ENCODE data around the gene TMEM50B.
"Not testable (repeated sequence)": the region's sequence is repeated elsewhere in the genome, so short reads cannot be mapped to it uniquely, and the experiment has no call there.

Gene TMEM50B

GRCh38 chr21:33478182-33478581, 1.6 kb downstream of the TMEM50B start:
- DNase-seq (ENCODE audit: low read depth) = no peak

GRCh38 chr21:33477066-33477465, 2.7 kb downstream of the TMEM50B start:
- DNase-seq (ENCODE audit: low read depth) = no peak

- DNase-seq (ENCODE audit: low read depth) = no peak
These were observed 6.4 kb downstream of the TMEM50B start for GRCh38 chr21:33473344-33473743.

DNA sequence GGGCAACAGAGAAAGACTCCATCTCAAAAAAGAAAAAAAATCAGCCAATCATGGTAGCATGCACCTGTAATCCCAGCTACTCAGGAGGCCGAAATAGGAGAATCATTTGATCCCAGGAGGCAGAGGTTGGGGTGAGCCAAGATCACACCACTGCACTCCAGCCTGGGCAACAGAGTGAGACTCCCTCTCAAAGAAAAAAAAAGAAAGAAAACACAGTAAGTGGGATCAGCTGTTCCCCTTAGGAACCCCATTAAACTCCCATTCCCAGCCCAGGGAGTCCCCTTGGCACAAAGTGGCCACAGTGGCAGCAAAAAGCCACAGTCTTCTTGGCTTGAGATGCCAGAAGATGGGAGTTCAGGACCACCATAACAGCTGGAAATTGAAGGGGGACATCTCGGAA, 9.1 kb downstream of the TMEM50B start:
- DNase-seq (ENCODE audit: low read depth) = no peak

DNA sequence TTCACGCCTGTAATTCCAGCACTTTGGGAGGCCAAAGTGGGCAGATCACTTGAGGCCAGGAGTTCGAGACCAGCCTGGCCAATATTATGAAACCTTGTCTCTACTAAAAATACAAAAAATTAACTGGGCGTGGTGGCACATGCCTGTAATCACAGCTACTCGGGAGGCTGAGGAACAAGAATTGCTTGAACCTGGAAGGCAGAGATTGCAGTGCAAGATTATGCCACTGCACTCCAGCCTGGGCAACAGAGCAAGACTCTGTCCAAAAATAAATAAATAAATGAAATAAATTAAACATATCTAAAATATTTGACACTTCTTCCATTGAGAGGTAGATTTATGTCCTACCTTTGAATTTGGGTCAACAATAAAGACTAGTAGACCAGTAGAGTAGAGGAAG, 10.6 kb downstream of the TMEM50B start:
- not testable (repeated sequence) for DNase-seq (ENCODE audit: low read depth)

DNA sequence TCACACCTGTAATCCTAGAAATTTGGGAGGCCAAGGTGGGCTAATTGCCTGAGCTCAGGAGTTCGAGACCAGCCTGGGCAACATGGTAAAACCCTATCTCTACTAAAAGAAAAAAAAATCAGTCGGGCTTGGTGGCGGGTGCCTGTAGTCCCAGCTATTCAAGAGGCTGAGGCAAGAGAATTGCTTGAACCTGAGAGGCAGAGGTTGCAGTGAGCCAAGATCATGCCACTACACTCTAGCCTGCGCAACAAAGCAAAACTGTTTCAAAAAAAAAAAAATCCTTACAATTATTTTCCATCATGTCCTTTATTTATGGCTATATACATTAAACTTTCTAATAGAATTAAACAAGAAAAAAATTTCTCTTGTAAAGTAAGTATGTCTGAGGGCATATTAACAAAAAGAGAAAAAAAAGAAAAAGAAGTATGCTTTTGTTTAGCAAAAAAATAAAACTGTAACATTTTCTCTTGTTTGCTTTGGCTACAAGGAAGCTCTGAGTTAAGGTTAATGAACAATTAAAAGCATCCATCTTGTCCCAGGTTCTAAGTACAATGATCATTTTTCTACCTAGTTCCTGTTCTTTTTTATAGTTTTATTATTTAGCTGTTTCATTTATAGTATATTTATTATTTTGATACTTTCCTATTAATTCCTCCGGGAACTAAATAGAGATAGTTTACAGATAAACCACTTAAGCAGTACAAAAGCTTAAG, 18.1 kb downstream of the TMEM50B start:
- DNase-seq (ENCODE audit: low read depth) = no peak

DNA sequence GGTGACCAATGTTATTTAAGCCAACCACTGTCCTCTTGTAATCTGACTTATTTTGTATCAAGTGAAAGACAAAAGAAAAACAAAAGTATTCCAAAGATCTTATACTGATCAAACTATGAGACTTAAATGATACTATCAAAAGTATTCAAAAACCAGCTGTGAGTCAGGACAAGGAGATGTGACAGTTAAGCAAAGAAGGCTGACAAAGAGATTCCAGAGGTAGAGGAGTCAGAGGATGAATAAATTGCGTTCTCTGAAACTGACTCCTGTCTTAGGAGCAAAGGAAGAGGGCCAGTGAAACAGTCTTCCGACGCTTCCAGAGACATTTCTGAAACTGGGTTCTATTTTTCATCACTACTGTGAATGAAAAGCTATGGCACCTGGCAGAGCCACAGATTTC, 20.9 kb downstream of the TMEM50B start:
- no peak for DNase-seq (ENCODE audit: low read depth)

- no peak for DNase-seq (ENCODE audit: low read depth)
These were observed 23.9 kb downstream of the TMEM50B start for GRCh38 chr21:33455686-33456446.

GRCh38 chr21:33452362-33452761, 27.4 kb downstream of the TMEM50B start:
- no peak for DNase-seq (ENCODE audit: low read depth)

GRCh38 chr21:33451634-33452071, 28.1 kb downstream of the TMEM50B start:
- DNase-seq (ENCODE audit: low read depth) = no peak

- no peak for DNase-seq (ENCODE audit: low read depth)
These were observed 30.2 kb downstream of the TMEM50B start for GRCh38 chr21:33449616-33450015.

DNA sequence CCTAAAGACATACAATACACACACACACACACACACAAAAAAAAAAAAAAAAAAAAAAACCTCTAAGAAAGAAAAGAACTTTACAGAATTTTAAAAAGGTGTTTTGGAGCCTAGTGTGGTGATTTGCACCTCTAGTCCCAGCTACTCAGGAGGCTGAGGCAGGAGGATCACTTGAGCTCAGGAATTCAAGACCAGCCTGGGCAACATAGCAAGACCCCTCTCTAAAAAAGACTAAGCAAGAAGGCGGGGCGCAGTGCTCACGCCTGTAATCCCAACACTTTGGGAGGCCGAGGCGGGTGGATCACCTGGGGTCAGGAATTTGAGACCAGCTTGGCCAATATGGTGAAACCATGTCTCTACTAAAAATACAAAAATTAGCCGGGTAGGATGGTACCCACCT, 33.2 kb downstream of the TMEM50B start:
- not testable (repeated sequence) for DNase-seq (ENCODE audit: low read depth)

GRCh38 chr21:33444499-33444898, 35.3 kb downstream of the TMEM50B start:
- DNase-seq (ENCODE audit: low read depth) = no peak

GRCh38 chr21:33443194-33443593, 36.6 kb downstream of the TMEM50B start:
- DNase-seq (ENCODE audit: low read depth) = no peak

- DNase-seq (ENCODE audit: low read depth) = no peak
These were observed 38.0 kb downstream of the TMEM50B start for GRCh38 chr21:33441489-33442477.

DNA sequence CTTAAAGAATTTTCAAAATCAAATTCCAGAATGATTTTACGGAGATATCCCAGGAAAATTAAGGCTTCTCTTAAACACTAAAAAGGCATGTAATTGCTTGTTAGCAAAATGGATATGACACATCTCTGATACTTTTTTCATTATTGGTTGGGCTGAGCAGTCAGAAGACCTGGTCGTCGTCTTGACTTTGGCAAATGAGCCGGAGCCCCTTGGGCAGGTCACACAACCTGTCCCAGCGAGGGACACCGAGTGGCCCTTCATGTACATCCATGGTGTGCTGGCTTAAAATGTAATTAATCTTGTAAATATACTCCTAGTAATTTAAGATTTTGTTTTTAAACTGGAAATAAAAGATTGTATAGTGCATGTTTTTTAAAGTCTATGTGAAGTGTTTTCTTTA, 42.6 kb downstream of the TMEM50B start:
- DNase-seq (ENCODE audit: low read depth) = no peak

- DNase-seq (ENCODE audit: low read depth) = peak; percentile 81
These were observed 44.9 kb downstream of the TMEM50B start for GRCh38 chr21:33434770-33435360.

DNA sequence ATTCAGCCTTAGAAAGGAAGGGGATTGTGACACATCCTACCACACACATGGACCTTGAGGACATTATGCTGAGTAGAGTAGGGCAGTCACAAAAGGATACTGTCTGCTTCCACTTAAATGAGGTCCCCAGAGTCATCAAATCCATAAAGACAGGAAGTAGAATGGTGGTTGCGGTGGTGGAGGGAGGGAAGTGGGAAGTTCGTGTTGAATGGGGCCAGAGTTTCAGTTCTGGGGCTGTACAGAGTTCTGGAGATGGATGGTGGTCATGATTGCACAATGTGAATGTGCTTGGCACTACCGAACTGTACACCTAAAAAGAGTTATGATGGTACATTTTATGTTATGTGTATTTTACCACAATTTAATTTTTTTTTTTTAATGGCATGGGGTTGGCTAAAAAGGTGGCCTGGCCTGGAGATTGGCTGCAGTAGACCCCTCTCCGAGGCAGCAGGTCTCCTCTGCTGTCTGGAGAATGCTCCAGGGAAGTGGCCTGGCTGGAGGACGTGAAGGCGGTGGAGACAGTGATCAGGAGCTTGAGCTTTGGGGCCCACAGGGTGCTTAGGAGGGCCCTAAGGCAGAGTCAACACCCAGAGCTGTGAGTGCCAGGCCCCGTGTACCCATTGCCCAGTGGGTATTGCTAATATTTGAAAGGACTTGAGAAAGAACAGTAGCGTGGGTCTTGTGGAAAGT, 46.2 kb downstream of the TMEM50B start:
- DNase-seq (ENCODE audit: low read depth) = no peak

DNA sequence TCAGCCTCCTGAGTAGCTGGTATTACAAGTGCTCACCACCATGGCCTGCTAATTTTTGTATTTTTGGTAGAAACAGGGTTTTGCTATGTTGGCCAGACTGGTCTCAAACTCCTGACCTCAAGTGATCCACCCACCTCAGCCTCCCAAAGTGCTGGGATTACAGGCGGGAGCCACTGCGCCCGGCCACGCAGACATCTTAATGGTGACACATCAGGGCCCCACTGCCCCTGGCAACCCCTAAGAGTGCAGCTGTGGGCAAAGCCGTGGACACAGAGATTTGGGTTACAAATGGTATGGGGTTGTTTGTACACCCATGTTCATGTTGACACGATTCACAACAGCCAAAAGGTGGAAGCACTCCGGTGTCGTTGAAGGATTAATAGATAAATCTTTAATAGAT, 46.8 kb downstream of the TMEM50B start:
- DNase-seq (ENCODE audit: low read depth) = no peak

DNA sequence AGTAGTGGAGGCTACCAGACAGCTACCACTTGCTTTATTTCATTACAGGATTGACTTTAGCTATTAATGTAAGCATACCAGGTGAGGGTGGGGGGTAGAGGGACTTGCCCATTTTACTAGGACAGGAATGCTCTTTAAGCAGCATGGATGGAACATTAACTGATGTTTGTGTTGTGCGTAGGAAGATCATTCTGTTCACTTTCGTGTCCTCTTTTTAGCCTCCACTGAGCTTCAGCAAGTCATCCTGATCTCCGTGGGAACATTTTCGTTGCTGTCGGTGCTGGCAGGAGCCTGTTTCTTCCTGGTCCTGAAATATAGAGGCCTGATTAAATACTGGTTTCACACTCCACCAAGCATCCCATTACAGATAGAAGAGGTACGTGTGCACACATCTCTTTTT, 47.3 kb downstream of the TMEM50B start:
- DNase-seq (ENCODE audit: low read depth) = no peak

DNA sequence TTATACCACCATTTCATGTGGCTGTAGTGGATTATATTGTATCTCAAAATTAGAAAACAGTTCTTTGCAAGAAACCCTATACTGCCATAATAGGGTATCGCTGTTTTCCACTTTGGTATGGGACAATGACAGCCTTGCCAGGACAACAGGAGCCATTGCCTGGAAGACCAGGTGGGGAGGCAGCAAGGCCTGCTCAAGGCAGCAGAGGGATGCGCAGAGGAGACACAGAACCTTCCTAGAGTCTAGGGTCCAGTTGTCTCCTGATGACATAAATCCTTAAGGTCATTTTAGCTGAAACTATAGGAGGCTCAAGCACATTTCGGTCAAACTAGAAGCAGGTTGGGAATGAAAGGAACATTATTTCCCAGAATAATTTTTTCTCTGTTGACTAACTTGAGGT, 48.9 kb downstream of the TMEM50B start:
- DNase-seq (ENCODE audit: low read depth) = no peak

Measured in non-pigmented ciliary epithelial cell (primary cell).